Endothelial cell of umbilical vein (primary cell): ENCODE measurements around the gene NUP214. TPM values are rescaled to one million over a fixed set of nuclear protein-coding genes. Genes with fewer than 3 reads are reported as not detected.

ENCODE experiments used
- BruUV-seq: library from RNA; stranded (reverse); fragments of 400-500 nt; replicated peaks from 2 replicates; lab custom pipeline; 2021; lab: Mats Ljungman, UMichigan
- CTCF ChIA-PET: fragments of 300-600, 350-600 bp; sonication (Branson Sonifier 250); formaldehyde crosslinking; loops from one replicate; lab custom pipeline; 2021; ENCODE audit warnings: antibody characterized with exemption, inconsistent platforms; lab: Charles Lee
- POLR2A ChIA-PET: fragments of 300-600, 350-600 bp; sonication (Branson Sonifier 250); formaldehyde crosslinking; loops from one replicate; lab custom pipeline; 2021; ENCODE audit warnings: antibody characterized with exemption, inconsistent platforms; lab: Charles Lee
- DNase-seq: peaks from one replicate; pipeline ENCODE4 v3.0.0-alpha.2; 2011; ENCODE audit warnings: low read depth, low spot score
- FAIRE-seq: peaks from 2 replicates; lab custom pipeline; 2011; peaks lifted over from hg19 to GRCh38; lab: Jason Lieb, UNC
- H2AFZ ChIP-seq: 2 replicates; pipeline ENCODE4 v1.6.0; 2012; ENCODE audit warnings: low read depth, low read length, control low read depth, inconsistent platforms
- H3K27ac ChIP-seq: 2 replicates; pipeline ENCODE4 v1.5.1; 2011; ENCODE audit warnings: low read depth, mild to moderate bottlenecking, control low read depth, low read length, moderate library complexity; ENCODE audit not compliant: insufficient read depth
- H3K27me3 ChIP-seq, 2 experiments: 2 replicates each; pipeline versions ENCODE4 v1.6.0 to v1.6.1; 2011; ENCODE audit warnings: low read length in 2 of 2, mixed read lengths in 1 of 2; ENCODE audit not compliant: control insufficient read depth in 2 of 2, insufficient read depth in 2 of 2
- H3K36me3 ChIP-seq, 2 experiments: 2 replicates in 1 of 2; 3 replicates in 1 of 2; pipeline ENCODE4 v1.5.1; 2011; ENCODE audit warnings: low read length in 2 of 2, mild to moderate bottlenecking in 1 of 2, moderate library complexity in 1 of 2; ENCODE audit not compliant: control insufficient read depth in 2 of 2, insufficient read depth in 2 of 2; ENCODE audit errors: extremely low read depth in 1 of 2
- H3K4me1 ChIP-seq: 3 replicates; pipeline ENCODE4 v1.5.1; 2011; ENCODE audit warnings: mild to moderate bottlenecking, low read length; ENCODE audit not compliant: control insufficient read depth, insufficient read depth; ENCODE audit errors: extremely low read depth
- H3K4me2 ChIP-seq: 2 replicates; pipeline ENCODE4 v1.6.1; 2011; ENCODE audit warnings: low read length, control low read depth, mixed read lengths; ENCODE audit not compliant: insufficient read depth
- H3K4me3 ChIP-seq, 3 experiments: fragments of 200-600 bp in 1 of 3; sonication (generic), shearing (Covaris generic) in 1 of 3; replicated peaks in 1 of 3; 2 replicates each; pipeline ENCODE4 v1.5.1; 2011 to 2016; ENCODE audit warnings: control low read depth in 3 of 3, low read length in 3 of 3, mild to moderate bottlenecking in 2 of 3, inconsistent platforms in 1 of 3, low read depth in 1 of 3, moderate library complexity in 1 of 3; ENCODE audit not compliant: insufficient read depth in 1 of 3
- H3K79me2 ChIP-seq: 2 replicates; pipeline ENCODE4 v1.6.0; 2012; ENCODE audit warnings: low read length, inconsistent platforms; ENCODE audit not compliant: control insufficient read depth, insufficient read depth
- H3K9ac ChIP-seq: replicated peaks from 2 replicates; pipeline ENCODE3; 2011; ENCODE audit warnings: low read length, control low read depth; ENCODE audit not compliant: insufficient read depth; ENCODE audit errors: extremely low read depth
- H3K9me1 ChIP-seq: replicated peaks from 3 replicates; pipeline ENCODE4 v1.6.0; 2011; ENCODE audit warnings: mild to moderate bottlenecking, low read length; ENCODE audit not compliant: control insufficient read depth, insufficient read depth; ENCODE audit errors: extremely low read depth
- H3K9me3 ChIP-seq: replicated peaks from 2 replicates; pipeline ENCODE4 v1.5.1; 2012; ENCODE audit warnings: low read length, inconsistent platforms; ENCODE audit not compliant: control insufficient read depth, insufficient read depth
- H4K20me1 ChIP-seq: replicated peaks from 2 replicates; pipeline ENCODE3; 2011; ENCODE audit warnings: mild to moderate bottlenecking, low read length; ENCODE audit not compliant: control insufficient read depth, insufficient read depth; ENCODE audit errors: extremely low read depth
- EZH2 ChIP-seq: IDR thresholded peaks from 2 replicates; pipeline ENCODE4 v1.6.1; 2012; ENCODE audit warnings: borderline replicate concordance, low read depth, mild to moderate bottlenecking, moderate library complexity, low read length, inconsistent platforms; ENCODE audit not compliant: severe bottlenecking
- FOS ChIP-seq: IDR thresholded peaks from 2 replicates; pipeline ENCODE4 v1.6.1; 2011; ENCODE audit warnings: mild to moderate bottlenecking, low read length, moderate library complexity, borderline replicate concordance; ENCODE audit not compliant: insufficient read depth
- GATA2 ChIP-seq: IDR thresholded peaks from 2 replicates; pipeline ENCODE4 v1.7.0; 2011; ENCODE audit warnings: low read depth, mild to moderate bottlenecking, moderate library complexity, mixed read lengths, low read length; ENCODE audit not compliant: insufficient read length, insufficient read depth
- JUN ChIP-seq: IDR thresholded peaks from 2 replicates; pipeline ENCODE4 v1.6.1; 2011; ENCODE audit warnings: borderline replicate concordance, low read depth; ENCODE audit not compliant: insufficient read length, insufficient read depth
- MYC ChIP-seq: IDR thresholded peaks from one replicate; pipeline ENCODE4 v1.6.1; 2011; ENCODE audit warnings: mild to moderate bottlenecking, low read depth, low read length
- POLR2A ChIP-seq: IDR thresholded peaks from 2 replicates; pipeline ENCODE4 v1.6.1; 2012; ENCODE audit warnings: low read depth, mild to moderate bottlenecking, control low read depth, low read length
- POLR2AphosphoS5 ChIP-seq: IDR thresholded peaks from 2 replicates; pipeline ENCODE4 v1.6.1; 2012; ENCODE audit warnings: low read depth, mild to moderate bottlenecking, control low read depth, low read length, moderate library complexity; ENCODE audit not compliant: insufficient read depth
- dilution Hi-C: fragments of 300-500 bp; cut with MboI; formaldehyde crosslinking; loops from one replicate; pipeline ENCODE4 v1.15.0; 2019; ENCODE audit warnings: low sequenced_read_pairs; ENCODE audit not compliant: extremely low pct_ligation_motif_present
- intact Hi-C: fragments of 100-400 bp; cut with micrococcal nuclease; formaldehyde crosslinking; loops from one replicate; pipeline ENCODE4 v1.10.0; 2022
- polyA plus RNA-seq, 4 experiments: library from polyadenylated mRNA; depleted of rRNA in 3 of 4; stranded (reverse) in 3 of 4; unstranded in 1 of 4; fragments of >200 nt; gene quantifications; 2 replicates each; pipeline versions ENCODE4 v1.2.1 to v1.2.3, GENCODE V29; 2011 to 2012; ENCODE audit warnings: missing spikeins in 1 of 4
- total RNA-seq: library from RNA; stranded (reverse); gene quantifications from 2 replicates; pipeline ENCODE4 v1.2.3, GENCODE V29; 2021
- TF ChIP-seq, protein P1 (sequence below): IDR thresholded peaks from 2 replicates; pipeline ENCODE4 v1.6.1; 2011; ENCODE audit not compliant: insufficient read depth, insufficient read length
- TF ChIP-seq, protein P2 (sequence below), 2 donors: IDR thresholded peaks; 1 replicate in 1 of 2; 2 replicates in 1 of 2; pipeline ENCODE4 v1.5.1; 2011; ENCODE audit warnings: low read length in 2 of 2, mild to moderate bottlenecking in 2 of 2, moderate library complexity in 2 of 2, control low read depth in 1 of 2, inconsistent platforms in 1 of 2, low read depth in 1 of 2; ENCODE audit not compliant: insufficient read depth in 1 of 2; ENCODE audit errors: extremely low read depth in 1 of 2

Gene NUP214
- total and polyA plus RNA-seq, 2 donors (not counting 3 experiments of a cell fraction or from before 2014, with no cell fraction given): 28.7 to 65.9 TPM

DNA sequence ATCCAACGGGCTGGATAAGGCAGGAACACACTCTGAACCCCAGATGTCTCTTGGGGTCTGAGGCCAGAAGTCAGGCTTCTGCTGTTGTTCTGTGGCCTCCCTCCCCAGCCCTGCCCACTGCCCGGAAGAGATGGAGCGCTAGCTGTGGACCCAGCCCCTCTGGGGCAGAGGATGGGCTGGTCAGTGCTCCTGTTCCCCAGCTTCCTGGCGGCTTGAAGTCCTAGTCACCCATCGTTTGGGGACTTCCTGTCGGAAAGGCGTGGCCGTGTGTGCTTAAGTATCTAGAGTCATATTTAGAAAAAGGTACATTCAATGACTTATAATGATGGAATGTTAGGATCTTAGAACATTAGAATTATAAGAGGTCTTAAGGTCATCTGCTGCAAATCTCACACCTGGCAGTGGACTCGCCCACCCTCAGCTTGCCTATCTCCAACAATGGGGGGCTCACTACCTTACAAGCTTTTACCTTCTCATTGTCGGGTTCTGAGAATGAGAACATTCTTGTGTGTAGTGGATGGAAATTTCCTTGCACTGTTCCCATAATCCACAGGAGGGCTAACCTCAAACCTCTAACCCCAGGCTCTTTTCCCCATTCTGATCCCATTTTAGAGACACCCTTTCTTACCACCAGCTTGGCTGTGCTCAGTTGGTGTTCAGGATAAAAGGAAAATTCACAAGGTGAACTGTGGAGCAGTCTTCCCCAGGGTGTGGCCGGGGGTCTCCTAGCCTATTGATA lies 42.4 kb upstream of the NUP214 start:
- ChIA-PET CTCF (interaction anchor here (0.8 kb wide), 1 partner anchor 22 kb away, joined by 4 read pairs; no protein-coding TSS in a partner anchor), POLR2A (no interaction called here)
- no peak for FAIRE-seq
- no peaks in the 10 kb centered on the region for H3K9me3 ChIP-seq
- H3K4me3 ChIP-seq: no peak overlapping the region
- intact Hi-C loops: no loop called here
- TF ChIP-seq FOS (no peak), EZH2 (no peak), POLR2A (no peak), POLR2AphosphoS5 (no peak), GATA2 (no peak), JUN (no peak), MYC (no peak)
- TF ChIP-seq, protein P1, sequence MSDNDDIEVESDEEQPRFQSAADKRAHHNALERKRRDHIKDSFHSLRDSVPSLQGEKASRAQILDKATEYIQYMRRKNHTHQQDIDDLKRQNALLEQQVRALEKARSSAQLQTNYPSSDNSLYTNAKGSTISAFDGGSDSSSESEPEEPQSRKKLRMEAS: no peak
- TF ChIP-seq, protein P2, sequence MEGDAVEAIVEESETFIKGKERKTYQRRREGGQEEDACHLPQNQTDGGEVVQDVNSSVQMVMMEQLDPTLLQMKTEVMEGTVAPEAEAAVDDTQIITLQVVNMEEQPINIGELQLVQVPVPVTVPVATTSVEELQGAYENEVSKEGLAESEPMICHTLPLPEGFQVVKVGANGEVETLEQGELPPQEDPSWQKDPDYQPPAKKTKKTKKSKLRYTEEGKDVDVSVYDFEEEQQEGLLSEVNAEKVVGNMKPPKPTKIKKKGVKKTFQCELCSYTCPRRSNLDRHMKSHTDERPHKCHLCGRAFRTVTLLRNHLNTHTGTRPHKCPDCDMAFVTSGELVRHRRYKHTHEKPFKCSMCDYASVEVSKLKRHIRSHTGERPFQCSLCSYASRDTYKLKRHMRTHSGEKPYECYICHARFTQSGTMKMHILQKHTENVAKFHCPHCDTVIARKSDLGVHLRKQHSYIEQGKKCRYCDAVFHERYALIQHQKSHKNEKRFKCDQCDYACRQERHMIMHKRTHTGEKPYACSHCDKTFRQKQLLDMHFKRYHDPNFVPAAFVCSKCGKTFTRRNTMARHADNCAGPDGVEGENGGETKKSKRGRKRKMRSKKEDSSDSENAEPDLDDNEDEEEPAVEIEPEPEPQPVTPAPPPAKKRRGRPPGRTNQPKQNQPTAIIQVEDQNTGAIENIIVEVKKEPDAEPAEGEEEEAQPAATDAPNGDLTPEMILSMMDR (IDR thresholded peaks at IDR 0.05; ENCODE audit: extremely low read depth in 1 of 2, insufficient read depth in 1 of 2, low read depth in 1 of 2, low read length in 2 of 2): no peak
- no peaks in the 10 kb centered on the region for H3K79me2 ChIP-seq
- peaks cover 0 to 3% of the 10 kb centered on the region in 2 experiments for H3K27me3 ChIP-seq
- no peaks in the 10 kb centered on the region for H3K9me1 ChIP-seq
- BruUV-seq: no TSS peak
- no peaks in the 10 kb centered on the region for H3K36me3 ChIP-seq
- H3K4me2 ChIP-seq: no peak overlapping the region
- H4K20me1 ChIP-seq: no peaks in the 10 kb centered on the region
- no peak overlapping the region for H3K27ac ChIP-seq
- DNase-seq: no peak
- H3K9ac ChIP-seq: no peak overlapping the region
- no peaks in the 10 kb centered on the region for H3K4me1 ChIP-seq
- dilution Hi-C loops: no loop called here
- no peak overlapping the region for H2AFZ ChIP-seq
